ENCODE results near the gene PRR5L. TPM values are rescaled to one million over a fixed set of nuclear protein-coding genes. Genes with fewer than 3 reads are reported as not detected.

The PRR5L gene
- total and polyA plus RNA-seq, 2 experiments from 2014 or later, result 3.1 to 7.5 TPM

- 42% methylated on average over 10 of the region's 10 CpGs for WGBS (ENCODE audit: low lambda C conversion rate, missing lambda C conversion rate)
- no peak for DNase-seq (ENCODE audit: low spot score)
- Histone ChIP-seq H3K9me3 (ENCODE audit: low read depth) (no peaks in the 10 kb centered on the region), H3K27me3 (no peaks in the 10 kb centered on the region), H3K9me2 (replicated peaks; ENCODE audit: insufficient read depth) (no peaks in the 10 kb centered on the region), H3K36me3 (replicated peaks; ENCODE audit: insufficient read depth, low read depth) (no peaks in the 10 kb centered on the region), H3K79me2 (no peaks in the 10 kb centered on the region), H4K20me1 (ENCODE audit: insufficient read depth, poor library complexity, severe bottlenecking) (no peaks in the 10 kb centered on the region), H3K4me2 (no peak overlapping the region), H2AFZ (no peak overlapping the region), H3K4me3 (no peak overlapping the region), H3K27ac (no peak overlapping the region), H3K4me1 (ENCODE audit: insufficient read depth) (peaks cover 23% of the 10 kb centered on the region)
- TF ChIP-seq CTCF (IDR thresholded peaks at IDR 0.05; ENCODE audit: poor library complexity), result no peak
These were observed 68.7 kb downstream of the PRR5L start for GRCh38 chr11:36364551-36365325.

- DNase-seq (ENCODE audit: low spot score), result no peak
- no peaks in the 10 kb centered on the region for H3K27me3 ChIP-seq
These were observed 69.8 kb downstream of the PRR5L start for GRCh38 chr11:36365907-36366306.

GRCh38 chr11:36367806-36368680 lies 72.0 kb downstream of the PRR5L start:
- Histone ChIP-seq H2AFZ (no peak overlapping the region), H4K20me1 (ENCODE audit: insufficient read depth, poor library complexity, severe bottlenecking) (no peaks in the 10 kb centered on the region), H3K36me3 (replicated peaks; ENCODE audit: insufficient read depth, low read depth) (no peaks in the 10 kb centered on the region), H3K4me1 (ENCODE audit: insufficient read depth) (peaks cover 18% of the 10 kb centered on the region), H3K27ac (no peak overlapping the region), H3K9me2 (replicated peaks; ENCODE audit: insufficient read depth) (no peaks in the 10 kb centered on the region), H3K27me3 (no peaks in the 10 kb centered on the region), H3K79me2 (no peaks in the 10 kb centered on the region), H3K4me3 (no peak overlapping the region), H3K4me2 (no peak overlapping the region), H3K9me3 (ENCODE audit: low read depth) (no peaks in the 10 kb centered on the region)
- 76% methylated on average over 9 of the region's 9 CpGs for WGBS (ENCODE audit: low lambda C conversion rate, missing lambda C conversion rate)
- TF ChIP-seq CTCF (IDR thresholded peaks at IDR 0.05; ENCODE audit: poor library complexity) (no peak), EZH2 (IDR thresholded peaks at IDR 0.05; ENCODE audit: borderline replicate concordance) (no peak), EZH2phosphoT487 (IDR thresholded peaks at IDR 0.05; ENCODE audit: low read depth, severe bottlenecking, unreplicated experiment) (no peak)
- no peak for DNase-seq (ENCODE audit: low spot score)

More at GRCh38 chr11:36365907-36366306, 69.8 kb downstream of the PRR5L start:
- Histone ChIP-seq H3K79me2 (no peaks in the 10 kb centered on the region), H3K4me1 (ENCODE audit: insufficient read depth) (peaks cover 23% of the 10 kb centered on the region), H3K9me3 (ENCODE audit: low read depth) (no peaks in the 10 kb centered on the region), H3K4me3 (no peak overlapping the region), H2AFZ (no peak overlapping the region), H3K36me3 (replicated peaks; ENCODE audit: insufficient read depth, low read depth) (no peaks in the 10 kb centered on the region), H3K9me2 (replicated peaks; ENCODE audit: insufficient read depth) (no peaks in the 10 kb centered on the region), H3K4me2 (no peak overlapping the region), H4K20me1 (ENCODE audit: insufficient read depth, poor library complexity, severe bottlenecking) (no peaks in the 10 kb centered on the region), H3K27ac (no peak overlapping the region)
- TF ChIP-seq EZH2 (IDR thresholded peaks at IDR 0.05; ENCODE audit: borderline replicate concordance) (no peak), CTCF (IDR thresholded peaks at IDR 0.05; ENCODE audit: poor library complexity) (no peak), EZH2phosphoT487 (IDR thresholded peaks at IDR 0.05; ENCODE audit: low read depth, severe bottlenecking, unreplicated experiment) (no peak)
